Omental fat pad (tissue), 4 donors: ENCODE results near the gene MLXIP. TPM values are rescaled to one million over a fixed set of nuclear protein-coding genes. Genes with fewer than 3 reads are reported as not detected.

Experiments used
- ATAC-seq: fragments of 150-250 bp; one replicate; pipeline ENCODE4 v1.9.1; 2016; ENCODE audit warnings: mild to moderate bottlenecking, moderate library complexity; ENCODE audit not compliant: low FRiP score
- DNase-seq: peaks from one replicate; pipeline ENCODE4 v3.0.0-alpha.2; 2019; ENCODE audit warnings: low spot score
- CTCF ChIP-seq, 3 donors: fragments of 450-650 bp; IDR thresholded peaks; one replicate each; pipeline ENCODE4 v1.5.1; 2016 to 2017; ENCODE audit warnings: antibody characterized with exemption in 3 of 3, mild to moderate bottlenecking in 3 of 3, moderate library complexity in 2 of 3
- total RNA-seq, 4 donors: library from RNA; depleted of rRNA; stranded (reverse); fragments of >200 nt; gene quantifications; one replicate each; pipeline ENCODE4 v1.1.0, GENCODE V29; 2016

MLXIP gene
- total RNA-seq, 4 donors from 2014 or later: 17.4 to 49.6 (median 32.6) TPM

- TF ChIP-seq CTCF (IDR thresholded peaks at IDR 0.05): no peak
- no peak for DNase-seq
- no peak for ATAC-seq
Measured at GRCh38 chr12:122067966-122068365, 10.6 kb upstream of the MLXIP start.

GRCh38 chr12:122072031-122072970 is 6.3 kb upstream of the MLXIP start:
- TF ChIP-seq CTCF (IDR thresholded peaks at IDR 0.05): no peak
- ATAC-seq (peak; percentile 93), DNase-seq (no peak)

GRCh38 chr12:122073815-122074214 is 4.7 kb upstream of the MLXIP start:
- ATAC-seq (no peak), DNase-seq (no peak)
- no peak for TF ChIP-seq CTCF (IDR thresholded peaks at IDR 0.05)

- TF ChIP-seq CTCF (IDR thresholded peaks at IDR 0.05): no peak
- no peak for DNase-seq
Measured at GRCh38 chr12:122076743-122077495, 1.6 kb upstream of the MLXIP start.

GRCh38 chr12:122079033-122079531 is 526 bp downstream of the MLXIP start:
- TF ChIP-seq CTCF (IDR thresholded peaks at IDR 0.05): no peak
- DNase-seq (no peak), ATAC-seq (peak; percentile 2)

More at GRCh38 chr12:122076743-122077495, 1.6 kb upstream of the MLXIP start:
- ATAC-seq: no peak

- no peak for TF ChIP-seq CTCF (IDR thresholded peaks at IDR 0.05)
- DNase-seq (no peak), ATAC-seq (no peak)
Measured at GRCh38 chr12:122079532-122080081, 1.1 kb downstream of the MLXIP start.
